NCI-H1092 treated with DMSO at 0.1 percent for 48 hours (cell line): ENCODE data around the gene GRIN1.

ENCODE experiments used
- DNase-seq: peaks from one replicate; lab custom pipeline; 2025; lab: John Stamatoyannopoulos, UW

GRIN1 gene

GRCh38 chr9:137178939-137179630, 40.1 kb downstream of the GRIN1 start:
- DNase-seq, result no peak

GRCh38 chr9:137179761-137180160, 40.8 kb downstream of the GRIN1 start:
- DNase-seq, result no peak

GRCh38 chr9:137180491-137180890, 41.5 kb downstream of the GRIN1 start:
- no peak for DNase-seq

- no peak for DNase-seq
Measured at GRCh38 chr9:137181680-137182079, 42.7 kb downstream of the GRIN1 start.

GRCh38 chr9:137182836-137183235, 43.9 kb downstream of the GRIN1 start:
- DNase-seq, result no peak

- no peak for DNase-seq
Measured at GRCh38 chr9:137183980-137184595, 45.1 kb downstream of the GRIN1 start.

- no peak for DNase-seq
Measured at GRCh38 chr9:137184881-137185660, 46.1 kb downstream of the GRIN1 start.

GRCh38 chr9:137185921-137186320, 47.0 kb downstream of the GRIN1 start:
- no peak for DNase-seq

- DNase-seq, result no peak
Measured at GRCh38 chr9:137186385-137186784, 47.4 kb downstream of the GRIN1 start.

- no peak for DNase-seq
Measured at GRCh38 chr9:137187386-137187785, 48.4 kb downstream of the GRIN1 start.

GRCh38 chr9:137188086-137188489, 49.1 kb downstream of the GRIN1 start:
- DNase-seq, result no peak

GRCh38 chr9:137188490-137189296, 49.7 kb downstream of the GRIN1 start, which contains the start of the genes ANAPC2 and SSNA1:
TSS of gene ANAPC2 (minus strand) at chr9:137188560. CDS start at chr9:137188532, 28 bp downstream.
TSS of gene SSNA1 (plus strand) at chr9:137188676. CDS start at chr9:137188727, 51 bp downstream.
- peak; percentile 88 for DNase-seq

- no peak for DNase-seq
Measured at GRCh38 chr9:137189297-137190295, 50.6 kb downstream of the GRIN1 start.

- no peak for DNase-seq
Measured at GRCh38 chr9:137190315-137190856, 51.4 kb downstream of the GRIN1 start.

GRCh38 chr9:137191245-137191644, 52.3 kb downstream of the GRIN1 start:
- no peak for DNase-seq

- DNase-seq, result no peak
Measured at GRCh38 chr9:137191691-137192447, 52.9 kb downstream of the GRIN1 start.

GRCh38 chr9:137192448-137192780, 53.5 kb downstream of the GRIN1 start:
- no peak for DNase-seq

GRCh38 chr9:137192859-137193258, 53.9 kb downstream of the GRIN1 start:
- no peak for DNase-seq

- no peak for DNase-seq
Measured at GRCh38 chr9:137193771-137194170, 54.8 kb downstream of the GRIN1 start.

- no peak for DNase-seq
Measured at GRCh38 chr9:137194388-137194787, 55.4 kb downstream of the GRIN1 start.
